ENCODE results near the gene ZNF524.

- TF ChIP-seq, protein P1, sequence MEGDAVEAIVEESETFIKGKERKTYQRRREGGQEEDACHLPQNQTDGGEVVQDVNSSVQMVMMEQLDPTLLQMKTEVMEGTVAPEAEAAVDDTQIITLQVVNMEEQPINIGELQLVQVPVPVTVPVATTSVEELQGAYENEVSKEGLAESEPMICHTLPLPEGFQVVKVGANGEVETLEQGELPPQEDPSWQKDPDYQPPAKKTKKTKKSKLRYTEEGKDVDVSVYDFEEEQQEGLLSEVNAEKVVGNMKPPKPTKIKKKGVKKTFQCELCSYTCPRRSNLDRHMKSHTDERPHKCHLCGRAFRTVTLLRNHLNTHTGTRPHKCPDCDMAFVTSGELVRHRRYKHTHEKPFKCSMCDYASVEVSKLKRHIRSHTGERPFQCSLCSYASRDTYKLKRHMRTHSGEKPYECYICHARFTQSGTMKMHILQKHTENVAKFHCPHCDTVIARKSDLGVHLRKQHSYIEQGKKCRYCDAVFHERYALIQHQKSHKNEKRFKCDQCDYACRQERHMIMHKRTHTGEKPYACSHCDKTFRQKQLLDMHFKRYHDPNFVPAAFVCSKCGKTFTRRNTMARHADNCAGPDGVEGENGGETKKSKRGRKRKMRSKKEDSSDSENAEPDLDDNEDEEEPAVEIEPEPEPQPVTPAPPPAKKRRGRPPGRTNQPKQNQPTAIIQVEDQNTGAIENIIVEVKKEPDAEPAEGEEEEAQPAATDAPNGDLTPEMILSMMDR (IDR thresholded peaks at IDR 0.05 in 2 of 3, conservative IDR thresholded peaks at IDR 0.05 in 1 of 3; ENCODE audit: insufficient read depth in 2 of 3, low read depth in 1 of 3, low read length in 3 of 3): no peak
- no peak for TF ChIP-seq ATF6 (CRISPR knock-in tag; IDR thresholded peaks at IDR 0.05)
- no peak for TF ChIP-seq ZBTB8A (IDR thresholded peaks at IDR 0.05; ENCODE audit: partially characterized antibody)
- no peak for TF ChIP-seq PTBP1 (IDR thresholded peaks at IDR 0.05; ENCODE audit: low read depth, low read length)
- TF ChIP-seq ZSCAN29 (IDR thresholded peaks at IDR 0.05): no peak
These were observed 50.1 kb downstream of the ZNF524 start for GRCh38 chr19:55650126-55650557.
